Adrenal gland (tissue), 12 donors: ENCODE results near the gene GATA3. TPM values are rescaled to one million over a fixed set of nuclear protein-coding genes. Genes with fewer than 3 reads are reported as not detected.

Experiments used
- DNase-seq, 7 donors: peaks; one replicate each; pipeline ENCODE4 v3.0.0-alpha.2; 2019 to 2020
- H3K27ac ChIP-seq, 5 donors: fragments of 200-600 bp; sonication (generic) in 4 of 5; 1 replicate in 3 of 5; 2 replicates in 2 of 5; pipeline versions ENCODE4 v1.5.1 to v1.8.0; 2016 to 2020; ENCODE audit warnings: mild to moderate bottlenecking in 1 of 5
- H3K27me3 ChIP-seq: fragments of 200-600 bp; 2 replicates; pipeline ENCODE4 v1.8.0; 2021
- H3K36me3 ChIP-seq, 2 donors: fragments of 200-600 bp; replicated peaks in 1 of 2; 1 replicate in 1 of 2; 2 replicates in 1 of 2; pipeline versions ENCODE4 v1.5.1 to v1.8.0; 2018 to 2022
- H3K4me1 ChIP-seq, 2 donors: fragments of 200-600 bp; replicated peaks in 1 of 2; 1 replicate in 1 of 2; 2 replicates in 1 of 2; pipeline versions ENCODE4 v1.5.1 to v1.8.0; 2018 to 2021
- H3K4me3 ChIP-seq, 4 donors: fragments of 200-600 bp; sonication (generic) in 3 of 4; one replicate each; pipeline ENCODE4 v1.5.1; 2016 to 2018
- H3K9me3 ChIP-seq, 3 donors: fragments of 200-600 bp; sonication (generic) in 1 of 3; replicated peaks in 1 of 3; 1 replicate in 2 of 3; 2 replicates in 1 of 3; pipeline versions ENCODE4 v1.5.1 to v1.8.0; 2016 to 2021
- CTCF ChIP-seq, 6 experiments: fragments of 450-650 bp in 4 of 6; fragments of 200-600 bp in 2 of 6; sonication (generic) in 1 of 6; IDR thresholded peaks; 1 replicate in 5 of 6; 2 replicates in 1 of 6; pipeline versions ENCODE4 v1.5.1 to v1.8.0; 2016 to 2021; ENCODE audit warnings: antibody characterized with exemption in 6 of 6, mild to moderate bottlenecking in 2 of 6, moderate library complexity in 1 of 6
- POLR2A ChIP-seq, 2 donors: fragments of 450-650 bp; IDR thresholded peaks; one replicate each; pipeline ENCODE4 v1.6.1; 2017; ENCODE audit warnings: antibody characterized with exemption in 2 of 2, mild to moderate bottlenecking in 2 of 2, moderate library complexity in 1 of 2
- WGBS, 4 donors: extraction: QIAGEN DNeasy Blood & Tissue Kit in 2 of 4; methylation state at CpG; one replicate each; pipeline versions ENCODE4 v1.1.5 to v1.1.7; 2013 to 2017; 5-methylcytosine and 5-hydroxymethylcytosine counted together
- intact Hi-C, 2 donors: fragments of 100-400 bp; cut with DNase I; formaldehyde crosslinking; loops; one replicate each; pipeline versions ENCODE4 v1.14.1 to v1.15.0; 2022 to 2023
- polyA plus RNA-seq, 3 donors: library from polyadenylated mRNA; stranded (reverse); fragments of 200-250 nt in 2 of 3; fragments of 350-450 nt in 1 of 3; fragmentation: Illumina TruSeq in 1 of 3; extraction: RNeasy Lipid Tissue Mini Kit (QIAGEN cat#74804) in 1 of 3; gene quantifications; one replicate each; pipeline ENCODE4 v1.2.3, GENCODE V29; 2013 to 2014
- total RNA-seq, 9 donors: library from RNA; depleted of rRNA in 4 of 9; stranded (reverse); fragments of >200 nt in 4 of 9; fragments of 120-200 nt in 1 of 9; fragmentation: NEBNext Ultra II Directional in 1 of 9; extraction: Animal tissue kit (Norgen Biotek cat#: 25700) in 1 of 9; gene quantifications; one replicate each; pipeline versions ENCODE4 v1.1.0 to v1.2.4, GENCODE V29; 2013 to 2023
- donor health status: healthy with polysubstance abuse.
- donor health status: Bipolar disorder and iron deficiency.
- donor health status: DM: yes; HTN: yes; CAD: no.
- donor health status: DM: no; HTN: no; CAD: no.
- donor health status: DM: no; HTN: no; CAD: no.
- donor health status: DM: yes; HTN: yes; CAD: no.

The GATA3 gene
- total and polyA plus RNA-seq, 12 donors: 1.8 to 11.6 (median 4.7) TPM

GRCh38 chr10:8043569-8044306 is 10.8 kb upstream of the GATA3 start:
- Histone ChIP-seq H3K27ac (no peak overlapping the region), H3K9me3 (no peaks in the 10 kb centered on the region), H3K4me1 (peaks cover 7 to 11% of the 10 kb centered on the region in 2 donors), H3K4me3 (no peak overlapping the region), H3K27me3 (peaks cover 94% of the 10 kb centered on the region), H3K36me3 (no peaks in the 10 kb centered on the region)
- 12 to 38% (median 15%) methylated on average over 7 to 31 of the region's 31 CpGs for whole genome bisulfite sequencing, 4 donors
- TF ChIP-seq POLR2A (IDR thresholded peaks at IDR 0.05) (no peak), CTCF (IDR thresholded peaks at IDR 0.05) (no peak)
- DNase-seq: no peak
- intact Hi-C loops: no loop called here

- no peak for DNase-seq
- Histone ChIP-seq H3K4me3 (peak overlapping the region in 1 of 4 donors; percentile 42), H3K36me3 (no peaks in the 10 kb centered on the region)
These were observed 10.1 kb upstream of the GATA3 start for GRCh38 chr10:8044331-8044907.

GRCh38 chr10:8044908-8045725 is 9.4 kb upstream of the GATA3 start:
- intact Hi-C loops: no loop called here
- DNase-seq: no peak
- Histone ChIP-seq H3K36me3 (no peaks in the 10 kb centered on the region), H3K27me3 (peaks cover 97% of the 10 kb centered on the region), H3K27ac (no peak overlapping the region), H3K9me3 (no peaks in the 10 kb centered on the region), H3K4me1 (peaks cover 12 to 22% of the 10 kb centered on the region in 2 donors), H3K4me3 (peak overlapping the region in 2 of 4 donors; percentile 11 to 42)
- WGBS, 4 donors: 4 to 7% (median 6%) methylated on average over 32 of the region's 32 CpGs
- TF ChIP-seq CTCF (IDR thresholded peaks at IDR 0.05): no peak
- TF ChIP-seq POLR2A (IDR thresholded peaks at IDR 0.05): no peak

More at GRCh38 chr10:8044331-8044907, 10.1 kb upstream of the GATA3 start:
- peaks cover 7 to 15% of the 10 kb centered on the region in 2 donors for H3K4me1 ChIP-seq
- TF ChIP-seq CTCF (IDR thresholded peaks at IDR 0.05) (no peak), POLR2A (IDR thresholded peaks at IDR 0.05) (no peak)
- no peak overlapping the region for H3K27ac ChIP-seq
- peaks cover 94% of the 10 kb centered on the region for H3K27me3 ChIP-seq
- intact Hi-C loops: no loop called here
- WGBS, 4 donors: 37 to 41% (median 39%) methylated on average over 12 of the region's 12 CpGs
- H3K9me3 ChIP-seq: no peaks in the 10 kb centered on the region
